GM21723 (cell line): ENCODE results near the gene PTAR1.

Source experiments
- ATAC-seq: cut with Tn5 transposase; IDR thresholded peaks from one replicate; pipeline ENCODE4 v1.9.1; 2021; ENCODE audit warnings: mild to moderate bottlenecking, moderate library complexity; ENCODE audit not compliant: unreplicated experiment

PTAR1 gene

GRCh38 chr9:69753830-69754229, 6.0 kb downstream of the PTAR1 start:
- ATAC-seq: no peak

- ATAC-seq: no peak
These were observed 9.7 kb downstream of the PTAR1 start for GRCh38 chr9:69750085-69750484.

- no peak for ATAC-seq
These were observed 11.5 kb downstream of the PTAR1 start for GRCh38 chr9:69748304-69748703.

- no peak for ATAC-seq
These were observed 12.8 kb downstream of the PTAR1 start for GRCh38 chr9:69746859-69747560.

GRCh38 chr9:69745716-69746437, 13.9 kb downstream of the PTAR1 start:
- no peak for ATAC-seq

- ATAC-seq: no peak
These were observed 15.0 kb downstream of the PTAR1 start for GRCh38 chr9:69744688-69745380.

- ATAC-seq: no peak
These were observed 15.9 kb downstream of the PTAR1 start for GRCh38 chr9:69743930-69744329.

GRCh38 chr9:69740872-69741505, 18.8 kb downstream of the PTAR1 start:
- no peak for ATAC-seq

- no peak for ATAC-seq
These were observed 28.5 kb downstream of the PTAR1 start for GRCh38 chr9:69731348-69731747.

GRCh38 chr9:69719983-69720382, 39.8 kb downstream of the PTAR1 start:
- no peak for ATAC-seq

- ATAC-seq: no peak
These were observed 40.4 kb downstream of the PTAR1 start for GRCh38 chr9:69719367-69719766.

GRCh38 chr9:69718218-69718617, 41.6 kb downstream of the PTAR1 start:
- no peak for ATAC-seq

- ATAC-seq: no peak
These were observed 44.0 kb downstream of the PTAR1 start for GRCh38 chr9:69715825-69716224.

GRCh38 chr9:69715096-69715495, 44.7 kb downstream of the PTAR1 start:
- ATAC-seq: no peak

GRCh38 chr9:69697475-69697874, 62.3 kb downstream of the PTAR1 start:
- no peak for ATAC-seq

GRCh38 chr9:69696802-69697201, 63.0 kb downstream of the PTAR1 start:
- no peak for ATAC-seq

GRCh38 chr9:69689991-69690538, 69.7 kb downstream of the PTAR1 start:
- no peak for ATAC-seq

- ATAC-seq: no peak
These were observed 75.9 kb downstream of the PTAR1 start for GRCh38 chr9:69683927-69684326.

GRCh38 chr9:69678843-69679538, 80.8 kb downstream of the PTAR1 start:
- no peak for ATAC-seq

- ATAC-seq: no peak
These were observed 81.9 kb downstream of the PTAR1 start for GRCh38 chr9:69677931-69678330.

GRCh38 chr9:69675563-69675962, 84.2 kb downstream of the PTAR1 start:
- no peak for ATAC-seq
